ENCODE results near the gene TACR2.
"Not testable (repeated sequence)": the region's sequence is repeated elsewhere in the genome, so short reads cannot be mapped to it uniquely, and the experiment has no call there.

TACR2 gene

DNA sequence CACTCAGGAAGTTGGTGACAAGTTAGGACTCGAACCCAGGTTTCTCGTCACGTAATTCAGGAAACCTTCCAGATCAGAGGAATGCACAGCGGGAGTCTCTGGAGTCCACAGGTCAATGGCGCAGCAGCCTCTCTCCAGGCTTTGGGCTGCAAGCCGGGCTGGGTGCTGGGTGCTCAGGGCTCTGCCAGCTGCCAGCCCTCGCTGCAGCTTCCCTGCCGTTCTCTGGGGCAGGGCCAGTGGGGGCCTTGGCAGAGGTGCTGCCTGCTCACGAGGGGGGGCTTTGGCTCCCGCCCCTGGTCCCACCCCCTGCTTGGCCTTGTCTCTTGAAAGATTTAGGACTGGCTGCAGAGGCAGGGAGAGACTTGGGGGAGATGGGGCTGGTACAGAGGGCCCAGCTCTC lies at the start of gene TACR2:
Gene TACR2 (minus strand): TSS at position 224 of the 400 bp plus-strand sequence. CDS start 595 bp downstream, outside the sequence.
- no peak for DNase-seq

DNA sequence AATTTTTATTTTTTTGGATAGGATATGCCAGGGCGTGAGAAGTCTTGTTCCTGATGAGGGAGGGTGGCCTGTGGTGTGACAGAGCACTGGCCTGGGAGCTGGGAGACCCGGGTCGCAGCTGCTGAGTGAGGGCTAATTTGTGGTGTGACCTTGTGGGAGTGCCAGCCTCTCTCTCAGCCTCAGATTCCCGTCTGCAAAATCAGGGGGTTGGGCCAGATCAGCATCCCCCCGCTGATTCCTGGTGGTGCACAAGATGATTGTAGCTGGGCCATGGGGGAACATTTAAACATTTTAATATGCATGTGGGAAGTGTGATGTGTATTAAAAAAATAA lies 49.4 kb upstream of the TACR2 start:
- no peak for DNase-seq

DNA sequence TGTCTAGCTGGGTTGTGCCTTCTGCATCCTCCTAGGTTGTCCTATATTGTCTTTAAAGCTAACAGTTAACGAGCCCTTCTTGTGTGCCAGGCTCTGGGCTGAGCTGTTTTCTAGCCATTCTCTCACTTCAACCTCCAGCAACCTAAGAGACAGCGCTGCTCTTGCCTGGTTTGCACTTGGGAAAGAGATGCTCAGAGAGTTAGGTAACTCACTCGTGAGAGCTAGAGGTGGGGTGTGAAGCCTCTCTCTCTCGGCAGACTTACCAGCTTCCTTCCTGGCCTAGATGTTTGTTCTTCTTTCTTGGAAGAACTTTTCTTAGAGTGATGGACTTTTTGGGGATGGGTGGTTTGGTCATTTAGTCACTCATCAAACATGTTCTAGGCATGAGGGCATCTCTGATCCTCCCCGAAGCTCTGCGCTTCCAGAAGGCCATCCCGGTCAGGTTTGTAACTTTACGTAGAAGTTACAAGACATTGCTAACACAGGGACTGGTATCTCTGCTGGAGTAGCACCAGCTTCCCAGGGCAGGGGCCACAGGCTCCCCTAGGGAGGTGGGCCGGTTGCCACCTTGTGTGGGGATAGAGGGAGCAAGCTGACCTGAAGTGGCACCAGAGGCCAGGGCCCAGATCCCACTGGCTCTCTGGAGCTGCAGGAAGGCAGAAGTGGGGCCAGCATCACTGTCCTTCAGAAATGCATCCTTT lies 48.9 kb upstream of the TACR2 start:
- no peak for DNase-seq

DNA sequence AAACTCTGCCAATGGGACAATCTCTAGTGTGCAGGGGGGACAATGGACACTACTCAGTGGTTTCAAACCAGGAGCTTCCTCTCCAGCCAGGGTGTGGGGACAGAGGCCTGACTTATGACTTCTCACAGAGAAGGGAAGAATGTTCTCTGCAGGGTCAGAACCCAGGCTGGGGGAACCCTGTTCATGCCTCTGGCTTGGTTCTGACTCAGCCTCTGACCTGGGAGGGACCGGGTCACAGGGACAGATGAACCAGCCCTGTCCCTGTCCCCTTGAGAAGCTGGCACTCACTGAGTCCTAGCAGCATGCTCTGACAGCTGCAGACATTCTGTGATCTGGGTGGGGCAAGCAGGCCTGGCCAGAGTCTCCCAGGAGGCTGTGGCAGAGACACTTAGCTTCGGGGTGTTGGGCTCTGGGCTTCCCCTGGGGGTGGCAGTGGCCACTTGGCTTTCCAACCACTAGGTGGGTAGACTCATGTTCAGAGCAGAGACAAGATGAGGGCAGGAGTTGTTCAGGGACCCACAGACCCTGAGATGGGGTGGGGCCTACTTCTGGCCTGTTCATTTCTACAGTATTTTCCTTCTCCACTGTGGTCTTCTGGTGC lies 48.2 kb upstream of the TACR2 start:
- no peak for DNase-seq

DNA sequence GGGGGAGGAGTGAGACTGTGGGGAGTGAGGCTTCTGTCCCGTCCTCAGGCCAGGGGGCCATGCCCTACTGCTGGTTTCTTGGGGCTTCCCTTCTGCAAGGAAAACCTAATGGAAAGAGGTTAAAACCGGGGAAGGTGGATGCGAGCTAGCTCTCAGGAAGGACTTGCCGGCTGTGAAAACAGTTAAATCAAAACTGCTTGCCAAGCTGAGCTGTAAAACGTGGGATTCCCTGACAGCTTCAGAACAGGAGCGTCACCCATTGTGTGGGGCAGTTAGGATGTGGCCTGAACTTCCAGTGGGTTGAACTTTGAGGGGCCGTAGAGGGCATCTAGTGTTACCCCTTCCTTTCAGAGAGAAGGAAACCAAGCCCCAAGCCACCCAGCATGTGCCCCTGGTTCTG lies 47.7 kb upstream of the TACR2 start:
- DNase-seq = no peak

DNA sequence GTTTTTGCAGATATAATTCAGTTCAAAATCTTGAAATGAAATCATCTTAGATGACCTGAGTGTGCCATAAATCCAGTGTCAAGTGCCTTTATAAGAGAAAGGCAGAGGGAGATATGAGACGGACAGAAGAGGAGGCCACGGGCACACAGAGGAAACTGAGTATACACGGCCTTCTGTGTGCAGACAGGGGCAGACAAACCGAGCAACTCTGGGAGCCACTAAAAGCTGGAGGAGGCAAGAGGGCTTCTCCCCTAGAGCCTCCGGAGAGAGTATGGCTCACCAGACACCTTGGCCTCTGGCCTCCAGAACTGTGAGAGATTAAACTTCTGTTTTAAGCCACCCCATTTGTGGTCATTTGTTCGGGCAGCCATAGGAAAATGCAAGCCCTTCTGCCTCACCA lies 47.2 kb upstream of the TACR2 start:
- no peak for DNase-seq

DNA sequence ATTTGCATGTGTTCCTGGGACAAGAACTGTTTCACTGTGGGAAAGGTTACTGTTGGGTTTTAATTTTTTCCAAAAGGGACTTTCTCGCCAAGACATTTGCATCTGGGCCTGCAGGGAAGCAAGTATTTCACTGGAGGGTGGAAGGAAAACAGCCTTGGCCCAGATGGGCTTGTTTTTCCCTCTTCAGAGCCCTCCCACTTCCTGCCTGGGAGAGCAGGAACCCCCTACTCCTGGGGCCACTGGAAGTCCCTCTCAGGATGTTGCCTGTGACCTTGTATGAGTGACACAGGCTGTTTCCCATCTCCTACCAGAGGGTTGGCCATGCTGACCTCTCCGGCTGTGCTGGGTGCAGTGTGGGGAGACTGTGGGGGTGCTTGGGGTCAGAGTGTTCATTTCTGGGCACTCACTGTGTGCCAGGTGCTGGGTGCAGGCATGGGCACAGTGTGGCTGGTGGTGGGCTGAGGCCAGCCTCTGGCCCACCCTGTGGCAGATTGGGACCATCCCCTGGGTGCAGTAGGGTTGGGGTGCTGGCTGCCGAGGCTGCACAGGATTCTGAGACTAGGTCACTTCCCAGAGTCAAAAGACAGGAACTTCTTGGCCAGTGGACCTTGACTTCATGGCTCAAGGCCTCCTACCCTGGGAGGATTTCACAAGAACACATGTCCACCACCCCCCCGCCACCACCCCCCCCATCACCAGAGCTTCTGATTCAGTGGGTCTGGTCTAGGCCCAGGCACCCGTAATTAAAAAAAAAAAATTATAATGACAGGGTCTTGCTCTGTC lies 44.7 kb upstream of the TACR2 start:
- no peak for DNase-seq

DNA sequence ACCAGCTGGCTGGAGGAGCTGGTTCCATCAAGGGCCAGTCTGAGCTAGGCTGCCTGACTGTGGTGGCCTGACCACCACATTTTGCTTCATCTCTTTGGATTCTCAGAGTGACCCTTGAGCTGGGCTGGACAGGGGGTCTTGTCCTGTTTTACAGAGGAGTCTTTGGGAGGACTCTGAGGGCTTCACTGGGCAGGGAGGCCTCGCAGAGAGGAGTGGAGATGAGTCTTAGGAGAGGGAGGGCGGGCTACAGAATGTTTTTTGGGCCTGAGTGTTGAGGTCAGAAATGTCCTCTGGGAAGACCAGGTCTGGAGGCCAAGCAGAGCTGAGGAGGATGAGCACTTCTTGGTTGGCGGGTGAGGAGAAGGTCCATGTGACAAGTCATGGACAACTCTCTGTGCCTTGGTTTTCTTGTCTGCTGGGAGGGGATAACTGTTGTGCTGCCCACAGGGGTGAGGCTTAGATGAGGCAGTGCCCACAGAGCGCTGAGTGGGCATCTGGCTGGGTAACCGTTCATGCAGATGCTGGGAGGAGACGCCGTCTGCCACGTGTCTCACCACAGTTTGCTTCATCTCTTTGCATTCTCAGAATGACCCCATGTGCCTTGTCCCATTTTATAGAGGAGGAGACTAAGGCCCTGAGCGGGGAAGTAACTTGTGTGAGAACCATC lies 44.0 kb upstream of the TACR2 start:
- DNase-seq = no peak

DNA sequence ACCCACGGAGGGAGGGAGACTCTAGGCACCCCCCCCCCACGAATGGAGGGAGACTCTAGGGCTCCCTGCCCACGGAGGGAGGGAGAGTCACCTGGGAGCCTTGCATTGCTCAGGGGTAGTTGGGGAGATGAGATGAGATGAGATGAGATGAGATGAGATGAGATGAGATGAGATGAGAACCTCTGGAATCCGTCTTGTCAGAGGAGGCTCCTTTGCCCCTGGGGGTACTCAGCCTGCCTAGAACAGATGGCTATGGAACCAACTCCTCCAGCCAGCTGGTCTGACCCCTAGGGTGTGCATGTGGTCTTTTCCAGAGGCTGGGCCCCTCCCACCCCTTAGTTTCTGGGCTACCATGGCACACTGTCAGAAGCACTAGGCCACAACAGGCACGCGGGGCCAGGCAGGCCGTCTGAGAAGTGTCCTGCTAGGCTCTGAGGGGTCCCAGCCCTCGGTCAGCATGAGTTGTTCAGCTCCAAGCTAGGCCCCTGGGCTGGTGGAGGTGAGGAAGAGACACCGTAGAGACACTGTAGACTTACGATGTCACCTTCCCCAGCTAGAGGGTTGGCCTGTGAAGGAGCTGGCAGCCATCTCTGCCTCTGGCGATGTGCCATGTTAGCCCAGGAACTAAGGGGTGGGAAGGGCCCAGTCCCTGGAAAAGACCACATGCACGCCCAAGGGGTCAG lies 43.3 kb upstream of the TACR2 start:
- DNase-seq = no peak

DNA sequence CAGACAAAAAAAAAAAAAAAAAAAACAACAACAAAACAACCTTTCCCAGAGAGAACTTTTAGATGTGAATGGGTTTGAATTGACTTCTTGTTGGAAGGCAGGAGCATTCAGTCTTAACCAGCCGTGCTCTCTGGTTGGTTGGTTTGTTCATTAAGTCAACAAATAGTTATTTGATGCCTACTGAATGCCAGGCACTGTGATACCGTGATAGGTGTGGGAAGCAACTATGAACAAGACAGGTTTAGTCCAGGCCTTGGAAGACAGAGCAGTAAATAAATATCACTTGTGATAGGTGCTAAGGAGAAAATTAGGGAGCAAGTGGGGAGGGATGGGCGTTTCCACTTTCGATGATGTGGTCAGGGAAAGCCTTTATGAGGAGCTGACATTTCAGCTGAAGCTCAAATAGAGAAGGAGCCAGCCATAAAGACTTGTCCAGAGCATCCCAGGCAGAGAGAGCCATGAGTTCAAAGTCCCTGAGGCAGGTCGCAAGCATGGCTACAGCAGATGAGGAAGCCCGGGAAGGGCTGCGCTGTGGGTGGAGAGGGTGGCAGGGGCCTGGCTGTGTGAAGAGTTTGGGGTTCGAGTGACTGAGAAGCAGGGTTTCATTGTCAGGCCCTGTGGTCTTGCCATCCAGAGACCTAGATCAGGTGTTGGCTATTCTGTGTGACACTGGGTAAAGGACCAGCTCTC lies 42.5 kb upstream of the TACR2 start:
- no peak for DNase-seq

DNA sequence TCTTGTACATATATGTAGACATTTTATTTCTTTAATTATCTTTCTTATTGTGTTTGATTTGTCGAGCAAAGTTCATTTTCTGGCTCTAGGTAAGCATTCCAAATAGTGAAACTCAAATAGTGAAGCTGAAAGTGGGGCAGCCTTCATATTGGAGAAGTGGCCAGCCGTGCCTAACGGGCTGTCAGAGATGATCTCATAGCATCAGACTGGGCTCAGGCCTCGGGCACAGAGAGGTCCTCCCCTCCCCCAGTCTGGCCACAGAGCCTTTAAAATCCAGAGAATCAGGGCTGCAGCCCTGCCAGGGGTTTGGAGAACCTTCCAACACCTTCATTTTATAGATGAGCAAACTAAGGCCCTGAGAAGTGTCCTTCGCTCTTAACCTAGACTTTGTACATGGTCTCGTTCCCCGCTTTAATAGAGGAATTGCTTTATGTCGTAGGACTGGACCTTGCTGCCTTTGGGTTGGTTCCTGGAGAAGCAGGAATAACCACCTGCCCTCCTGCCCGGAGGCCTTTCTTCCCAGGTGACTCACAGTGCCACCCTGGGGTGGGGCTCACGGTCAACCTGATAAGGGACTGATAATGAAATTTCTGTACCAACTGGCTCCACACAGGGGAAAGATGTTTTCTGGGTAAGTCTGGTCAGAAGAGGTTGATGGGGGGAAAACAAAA lies 41.8 kb upstream of the TACR2 start:
- DNase-seq = no peak

DNA sequence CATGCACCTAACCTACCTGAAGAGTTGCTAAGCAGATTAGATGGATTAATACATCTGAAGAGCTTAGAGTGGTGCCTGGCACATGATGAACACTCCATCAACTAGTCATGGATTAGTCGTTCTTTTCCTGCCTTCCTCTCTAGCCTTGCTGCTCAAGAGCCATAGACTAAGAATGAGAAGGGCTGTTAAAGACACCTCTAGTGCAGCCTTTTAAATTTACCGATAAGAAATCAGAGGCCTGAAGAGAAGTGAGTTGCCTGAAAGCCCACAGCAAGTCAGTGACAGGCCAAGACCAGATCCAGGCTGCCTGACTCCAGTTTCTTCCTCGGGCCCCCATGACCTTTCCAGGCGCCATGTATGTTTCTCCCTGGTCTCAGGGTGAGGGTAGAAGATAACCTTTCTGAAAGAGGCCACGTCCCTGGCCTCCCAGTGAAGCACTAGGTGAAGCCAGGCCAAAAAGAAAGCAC lies 41.1 kb upstream of the TACR2 start:
- no peak for DNase-seq

DNA sequence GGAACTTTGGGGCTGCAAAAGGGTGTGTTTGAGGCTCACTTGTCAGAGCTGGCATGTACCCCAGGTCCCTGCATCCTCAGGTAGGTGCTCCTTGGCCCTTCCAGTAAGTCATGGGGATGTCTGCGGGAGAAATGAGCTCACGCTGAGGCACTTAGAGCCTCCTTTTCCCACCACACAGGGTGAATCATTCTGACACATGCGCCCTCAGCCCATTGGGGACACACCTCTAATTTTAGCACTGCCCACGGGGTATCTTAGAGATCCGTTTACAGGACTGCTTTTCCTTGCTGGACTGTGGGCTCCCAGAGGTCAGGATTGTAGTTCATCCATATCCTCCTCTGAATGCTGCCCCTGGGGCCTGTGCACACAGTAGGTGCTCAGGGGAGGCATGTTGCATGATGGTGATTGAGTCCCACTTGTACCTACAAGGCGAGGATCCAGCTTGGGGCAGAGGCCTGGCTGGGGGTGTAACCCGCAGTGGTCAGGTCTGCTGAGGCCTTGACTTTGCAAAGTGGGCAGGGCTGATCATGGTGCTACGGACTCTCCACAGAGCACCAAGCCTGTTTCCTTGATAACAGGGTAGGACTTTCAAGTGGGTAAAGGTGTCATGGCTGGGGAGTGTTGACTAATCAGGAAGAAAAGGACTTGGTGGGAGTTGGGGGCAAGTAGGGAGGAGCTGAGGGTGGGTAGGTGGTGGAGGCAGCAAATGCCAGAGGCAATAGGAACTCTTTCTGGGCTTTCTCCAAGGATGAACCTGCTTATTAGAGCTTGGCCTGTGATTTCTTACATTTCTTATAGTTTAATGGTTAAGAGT lies 40.4 kb upstream of the TACR2 start:
- DNase-seq = no peak

DNA sequence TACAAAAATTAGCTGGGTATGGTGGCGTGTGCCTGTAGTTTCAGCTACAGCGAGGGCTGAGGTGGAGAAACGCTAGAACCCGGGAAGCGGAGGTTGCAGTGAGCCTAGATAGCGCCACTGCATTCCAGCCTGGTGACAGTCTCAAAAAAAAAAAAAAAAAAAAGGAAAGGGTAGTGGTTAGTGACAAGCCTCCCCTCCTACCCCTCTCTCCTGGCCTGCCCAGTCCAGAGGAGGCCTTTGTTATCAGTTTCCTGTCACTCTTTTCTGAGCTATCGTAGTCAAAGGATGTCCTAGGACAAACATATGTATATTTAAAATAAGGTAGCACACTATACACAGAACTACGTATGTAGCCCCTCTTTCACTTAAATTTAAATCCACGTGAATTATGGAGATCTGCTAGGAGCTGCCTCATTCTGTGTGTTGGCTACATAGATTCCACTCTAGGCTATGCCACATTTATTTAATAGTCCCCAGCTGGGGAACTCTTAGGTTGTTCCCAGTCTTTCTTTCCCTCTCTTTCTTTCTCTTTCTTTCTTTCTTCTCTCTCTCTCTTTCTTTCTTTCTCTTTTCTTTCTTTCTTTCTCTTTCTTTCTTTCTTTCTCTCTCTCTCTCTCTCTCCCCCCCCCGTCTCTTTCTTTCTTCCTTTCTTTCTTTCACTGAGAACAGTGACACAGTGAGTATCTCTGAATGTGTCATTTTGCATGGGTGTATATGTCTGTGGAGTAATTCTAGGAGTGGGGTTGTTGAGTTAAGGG lies 38.5 kb upstream of the TACR2 start:
- DNase-seq = no peak

DNA sequence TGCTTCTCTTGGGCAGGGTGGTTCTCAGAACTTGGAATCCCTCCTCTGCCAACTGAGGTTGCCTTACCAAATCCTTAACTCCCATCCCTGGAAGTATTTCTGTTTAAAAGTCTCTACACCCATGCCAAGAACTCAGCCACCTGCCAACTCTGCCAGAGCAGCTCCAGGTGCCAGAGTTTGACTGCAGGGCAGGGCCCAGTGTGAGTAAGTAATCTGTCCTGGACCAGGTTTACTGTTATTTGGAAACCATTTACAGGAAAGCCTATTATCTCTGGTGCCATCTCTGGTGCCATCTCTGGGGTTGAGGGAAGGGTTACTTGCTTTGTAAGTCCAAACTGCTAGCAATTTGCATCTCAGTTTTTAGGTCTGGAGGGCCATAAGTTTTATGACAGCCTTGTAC lies 37.1 kb upstream of the TACR2 start:
- no peak for DNase-seq

DNA sequence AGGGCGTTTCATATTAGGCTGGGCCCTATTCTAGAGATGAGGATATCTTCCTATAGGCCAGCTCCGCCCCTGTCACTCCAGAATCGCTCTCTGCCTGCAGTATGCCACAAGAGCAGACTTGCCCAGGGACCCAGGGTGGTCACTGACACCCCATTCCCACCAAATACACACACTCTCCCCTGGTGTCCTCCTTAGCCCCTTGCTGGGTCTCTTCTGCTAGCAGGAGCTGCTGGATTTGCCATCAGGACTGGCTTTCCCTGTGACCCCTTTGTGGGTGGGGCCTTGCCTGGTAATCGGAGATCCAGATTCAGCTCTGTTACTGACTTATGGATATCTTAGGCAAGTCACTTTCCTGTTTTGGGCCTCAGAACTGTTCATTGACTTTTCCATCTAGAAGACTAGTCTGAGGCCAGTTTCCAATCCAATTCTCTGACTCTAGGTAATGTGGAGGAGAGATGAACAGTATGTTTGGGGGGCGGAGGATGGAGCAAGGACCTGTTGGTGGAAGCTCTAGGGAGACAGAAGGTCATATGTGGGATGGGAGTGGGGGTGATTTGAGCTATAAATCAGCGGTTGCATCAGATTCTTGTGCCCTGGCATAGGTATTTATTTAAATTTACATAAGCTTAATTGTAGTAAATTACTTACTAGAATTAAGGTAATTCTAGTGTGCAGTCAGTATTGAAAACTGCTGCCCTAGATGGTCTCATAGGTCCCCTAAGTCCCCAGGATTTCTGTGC lies 36.1 kb upstream of the TACR2 start:
- no peak for DNase-seq

DNA sequence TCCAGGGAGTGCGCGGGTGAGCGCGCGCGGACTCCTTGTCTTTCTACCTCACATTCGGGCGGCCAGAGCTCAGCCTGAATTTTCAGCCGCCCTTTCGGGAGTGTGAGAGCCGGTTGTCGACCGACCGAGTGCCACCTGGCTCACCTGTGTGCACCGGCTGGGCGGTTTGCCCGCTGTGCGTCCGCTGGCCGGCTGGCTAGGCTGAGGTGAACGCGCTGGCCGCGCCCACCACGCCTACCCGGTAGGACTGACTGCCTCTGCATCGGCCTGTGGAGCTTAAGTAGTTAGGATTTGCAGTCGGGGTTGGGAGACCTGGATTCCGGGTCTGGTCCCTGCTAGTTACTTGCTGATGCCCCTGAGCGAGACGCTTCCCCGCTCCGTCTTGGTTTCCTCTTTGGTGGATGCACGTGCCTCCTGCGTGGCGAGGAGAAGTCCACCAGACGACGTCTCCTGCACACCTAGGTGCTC lies 35.1 kb upstream of the TACR2 start:
- DNase-seq = peak; percentile 53

DNA sequence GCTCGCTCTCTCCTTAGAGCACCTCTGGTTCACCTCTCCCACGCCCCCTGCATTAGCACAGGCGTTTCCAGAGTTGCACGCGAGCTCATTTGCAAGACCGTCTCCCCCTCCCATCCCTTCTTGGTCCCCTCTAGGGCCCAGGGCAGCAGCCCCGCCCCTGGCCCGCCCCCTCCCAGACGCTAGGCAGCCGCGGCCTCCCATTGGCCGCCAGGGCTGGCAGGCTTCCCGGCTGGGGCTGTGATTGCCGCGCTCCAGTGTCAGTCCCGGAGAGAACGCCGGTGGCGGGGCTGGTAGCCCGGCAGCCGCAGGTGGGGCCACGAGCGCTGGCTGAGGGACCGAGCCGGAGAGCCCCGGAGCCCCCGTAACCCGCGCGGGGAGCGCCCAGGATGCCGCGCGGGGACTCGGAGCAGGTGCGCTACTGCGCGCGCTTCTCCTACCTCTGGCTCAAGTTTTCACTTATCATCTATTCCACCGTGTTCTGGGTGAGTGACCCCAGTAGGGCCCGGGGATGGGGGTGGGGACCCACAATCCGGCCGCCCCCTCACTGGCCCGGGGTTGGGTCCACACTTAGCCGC lies 34.6 kb upstream of the TACR2 start, which contains the start of gene TSPAN15:
Gene TSPAN15 (plus strand): TSS at position 257 of the 575 bp plus-strand sequence. CDS start 130 bp downstream, at position 387.
- peak; percentile 86 for DNase-seq

DNA sequence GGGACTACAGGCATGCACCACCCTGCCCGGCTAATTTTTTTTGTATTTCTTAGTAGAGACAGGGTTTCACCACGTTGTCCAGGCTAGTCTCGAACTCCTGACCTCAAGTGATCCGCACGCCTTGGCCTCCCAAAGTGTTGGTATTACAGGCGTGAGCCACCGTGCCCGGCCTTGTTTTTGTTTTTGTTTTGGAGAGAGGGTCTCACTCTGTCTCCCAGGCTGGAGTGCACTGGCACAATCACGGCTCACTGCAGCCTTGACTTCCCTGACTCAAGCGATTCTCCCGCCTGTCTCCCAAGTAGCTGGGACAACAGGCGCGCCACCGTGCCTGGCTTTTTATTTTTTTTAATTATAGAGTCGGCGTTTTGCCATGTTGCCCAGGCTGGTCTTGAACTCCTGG lies 33.7 kb upstream of the TACR2 start:
- DNase-seq = not testable (repeated sequence)
